Suppressor macrophage treated with lipopolysaccharide for 4 hours (primary cell): ENCODE data around the gene TIMM44.
"Not testable (repeated sequence)": the region's sequence is repeated elsewhere in the genome, so short reads cannot be mapped to it uniquely, and the experiment has no call there.

Source experiments
- DNase-seq: peaks from one replicate; pipeline ENCODE4 v3.0.0-alpha.2; 2020

TIMM44 gene

GRCh38 chr19:7941895-7942596, 1.4 kb downstream of the TIMM44 start:
- no peak for DNase-seq

DNA sequence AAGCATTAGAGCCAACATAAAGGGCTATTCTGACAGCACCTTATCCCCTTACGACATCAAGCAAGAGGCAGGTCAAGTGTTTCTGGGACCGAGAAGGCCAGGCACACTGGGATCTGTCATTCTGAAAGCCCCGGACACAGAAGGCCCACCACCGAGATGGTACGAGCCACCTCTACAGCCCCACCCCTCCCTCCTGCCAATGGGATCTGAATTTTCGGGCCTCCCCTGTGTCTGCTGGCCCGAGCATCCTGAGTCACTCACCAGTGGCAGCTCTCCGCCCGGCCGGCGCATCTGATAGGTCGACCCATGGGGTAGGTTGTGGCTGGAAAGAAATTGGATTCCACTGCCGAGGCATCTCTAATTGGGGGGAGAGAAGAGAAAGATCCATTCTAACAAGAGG, 2.6 kb downstream of the TIMM44 start:
- no peak for DNase-seq

DNA sequence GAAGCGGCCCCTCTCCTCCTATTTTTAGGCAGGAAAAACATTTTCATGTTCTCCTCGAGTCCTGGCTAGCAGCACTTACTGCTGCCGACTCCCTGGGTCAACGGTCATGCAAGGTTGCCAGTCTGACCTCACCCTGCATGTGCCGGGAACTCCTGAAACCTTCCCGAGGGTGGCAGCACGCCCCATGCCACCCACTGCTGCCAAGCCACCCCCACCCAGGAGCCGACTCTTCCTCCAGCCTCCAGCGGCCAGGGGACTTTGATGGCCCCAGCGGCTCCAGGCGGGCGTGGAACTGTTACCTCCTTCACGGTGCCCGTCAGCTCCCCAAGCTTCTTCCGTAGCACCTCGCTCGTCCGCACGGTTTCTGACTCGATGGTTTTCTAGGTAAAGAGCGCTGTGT, 8.7 kb downstream of the TIMM44 start:
- no peak for DNase-seq

GRCh38 chr19:7933828-7934725, 9.4 kb downstream of the TIMM44 start:
- no peak for DNase-seq

DNA sequence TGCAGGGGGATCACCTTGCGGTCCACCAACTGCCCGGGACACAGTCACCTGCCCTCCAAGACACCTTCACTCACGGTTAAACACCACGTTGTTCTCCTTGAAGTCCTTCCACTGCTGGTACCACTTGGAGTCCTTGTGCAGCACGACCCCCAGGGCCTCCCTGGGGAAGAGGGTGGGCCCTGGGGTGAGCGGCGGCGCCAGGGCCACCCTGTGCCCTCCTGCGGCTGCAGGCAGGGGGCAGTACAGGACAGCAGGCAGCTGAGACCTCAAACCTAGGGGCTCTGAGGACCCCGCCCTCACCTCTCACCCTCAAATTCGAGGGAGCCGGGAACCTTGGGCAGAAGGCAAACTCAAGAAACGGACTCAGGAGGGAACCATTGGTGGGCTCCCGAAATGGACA, 10.1 kb downstream of the TIMM44 start:
- DNase-seq: no peak

- DNase-seq: no peak
These were observed 10.6 kb downstream of the TIMM44 start for GRCh38 chr19:7932930-7933300.

- DNase-seq: no peak
These were observed 11.1 kb downstream of the TIMM44 start for GRCh38 chr19:7932276-7932929.

- no peak for DNase-seq
These were observed 12.0 kb downstream of the TIMM44 start for GRCh38 chr19:7931221-7932061.

- no peak for DNase-seq
These were observed 12.7 kb downstream of the TIMM44 start for GRCh38 chr19:7930765-7931164.

DNA sequence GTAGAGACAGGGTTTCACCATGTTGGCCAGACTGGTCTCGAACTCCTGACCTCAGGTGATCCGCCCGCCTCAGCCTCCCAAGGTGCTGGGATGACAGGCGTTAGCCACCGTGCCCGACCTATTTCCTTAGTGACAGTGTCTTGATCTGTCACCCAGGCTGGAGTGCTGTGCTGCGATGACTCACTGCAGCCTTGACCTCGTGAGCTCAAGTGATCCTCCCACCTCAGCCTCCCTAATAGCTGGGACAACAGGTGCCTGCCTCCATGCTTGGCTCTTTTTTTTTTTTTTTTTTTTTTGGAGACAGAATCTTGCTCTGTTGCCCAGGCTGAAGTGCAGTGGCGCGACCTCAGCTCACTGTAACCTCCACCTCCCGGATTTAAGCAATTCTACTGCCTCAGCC, 13.4 kb downstream of the TIMM44 start:
- not testable (repeated sequence) for DNase-seq

GRCh38 chr19:7928741-7929701, 14.4 kb downstream of the TIMM44 start:
- DNase-seq: peak; percentile 27

GRCh38 chr19:7928334-7928706, 15.1 kb downstream of the TIMM44 start:
- no peak for DNase-seq

DNA sequence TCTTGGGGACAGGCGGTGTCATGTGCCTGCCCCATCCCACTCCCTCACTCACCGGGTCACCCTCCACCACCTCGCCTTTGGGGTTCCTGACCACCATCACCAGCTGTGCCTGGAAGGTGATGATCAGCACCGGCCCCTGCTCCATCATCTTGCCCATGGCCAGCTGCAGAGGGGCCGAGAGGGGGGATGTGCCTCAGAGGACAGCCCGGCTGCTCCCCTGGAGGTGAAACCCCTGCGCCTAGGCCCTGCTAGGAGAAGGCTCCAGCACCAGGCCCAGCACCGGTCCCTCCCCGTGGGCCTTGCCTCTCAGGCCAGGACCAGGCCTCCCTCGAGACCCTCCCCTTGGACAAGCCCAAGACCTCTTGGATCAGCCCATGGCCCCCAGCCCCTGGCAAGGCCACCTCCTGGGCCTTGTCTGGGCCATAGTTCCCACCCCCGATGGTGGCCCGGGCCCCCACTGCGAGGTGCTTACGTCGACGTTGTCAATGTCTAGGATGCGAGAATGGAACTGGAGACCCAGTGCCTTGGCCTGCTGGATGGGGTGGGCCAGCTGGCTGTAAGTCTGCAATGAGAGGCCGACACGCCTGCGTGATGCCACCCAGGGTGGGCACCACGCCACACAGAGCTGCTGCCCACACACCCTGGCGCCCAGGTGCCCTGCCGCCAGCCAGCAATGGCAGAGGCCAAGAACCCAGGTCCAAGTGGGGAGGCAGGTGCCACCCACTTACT, 15.7 kb downstream of the TIMM44 start:
- no peak for DNase-seq

GRCh38 chr19:7926727-7927604, 16.5 kb downstream of the TIMM44 start:
- DNase-seq: no peak

DNA sequence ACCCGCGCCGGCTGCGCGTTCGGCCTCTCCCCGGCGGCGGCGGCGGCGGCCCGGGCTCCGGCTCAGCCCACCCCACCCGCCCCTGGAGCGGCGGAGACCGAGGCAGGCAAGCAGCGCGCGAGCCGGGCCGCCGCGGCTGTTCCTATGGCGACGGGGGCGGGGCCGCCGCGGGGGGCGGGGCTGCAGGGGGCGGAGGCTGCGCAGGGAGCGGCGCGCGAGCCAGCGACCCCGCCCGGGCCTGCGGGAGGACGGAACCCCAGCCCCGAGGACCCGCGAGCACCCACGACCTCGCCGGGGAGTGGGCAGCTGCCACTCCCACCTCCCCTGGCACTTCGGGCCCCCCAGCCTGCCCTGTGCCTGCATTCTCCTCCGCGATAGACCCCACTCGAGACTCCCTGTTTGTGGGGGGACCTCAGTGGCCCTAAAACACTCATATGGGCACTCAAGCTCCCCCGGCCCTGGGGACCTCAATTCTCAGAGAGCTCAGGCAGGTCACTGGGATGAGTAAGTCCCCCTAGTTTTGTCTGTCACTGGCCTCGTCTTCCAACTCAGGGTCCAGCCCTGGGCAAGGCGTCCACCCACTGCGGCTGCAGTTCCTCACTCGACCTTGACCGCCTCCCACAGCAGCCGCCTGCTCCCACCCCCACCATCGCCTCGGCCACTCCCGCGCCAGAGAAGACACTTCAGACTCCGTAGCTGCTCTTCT, 17.3 kb downstream of the TIMM44 start, which contains the start of gene CTXN1:
Gene CTXN1, minus strand, starts transcription at position 115 of the 706 bp plus-strand sequence. CDS start 597 bp downstream, outside the sequence.
- peak; percentile 62 for DNase-seq

DNA sequence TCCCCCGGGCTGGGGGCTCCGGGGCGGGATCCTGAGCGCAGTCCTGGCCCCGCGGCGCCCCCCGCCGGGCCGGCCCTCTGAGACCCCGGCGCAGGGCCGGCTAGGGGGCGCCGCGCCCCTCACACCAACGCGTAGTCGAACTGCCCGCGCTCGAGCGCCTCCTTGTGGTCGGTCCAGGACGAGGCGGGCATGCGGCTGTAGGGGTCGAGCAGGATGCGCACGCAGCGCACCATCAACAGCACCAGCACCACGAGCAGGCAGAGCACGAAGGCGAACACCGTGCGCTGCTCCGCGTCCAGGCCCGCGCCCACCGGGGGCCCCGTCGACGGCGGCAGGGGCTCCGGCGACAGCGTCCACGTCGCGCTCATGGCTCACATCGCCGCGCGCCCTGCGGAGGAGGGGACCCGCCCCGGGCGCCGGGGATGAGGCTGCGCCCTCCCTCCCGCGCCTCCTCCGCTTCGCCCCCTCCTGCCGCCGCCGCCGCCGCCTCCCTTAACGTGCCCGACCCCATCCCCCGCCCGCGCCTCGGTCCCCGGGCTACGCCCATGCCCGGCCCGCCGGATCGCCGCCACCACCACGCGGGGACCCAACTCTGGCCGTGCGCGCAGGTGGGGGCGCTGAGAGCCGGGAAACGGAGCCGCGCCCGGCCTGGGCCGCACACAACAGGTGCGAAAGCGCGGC, 18.2 kb downstream of the TIMM44 start:
- DNase-seq: peak; percentile 76

- DNase-seq: no peak
These were observed 18.8 kb downstream of the TIMM44 start for GRCh38 chr19:7924651-7925170.

DNA sequence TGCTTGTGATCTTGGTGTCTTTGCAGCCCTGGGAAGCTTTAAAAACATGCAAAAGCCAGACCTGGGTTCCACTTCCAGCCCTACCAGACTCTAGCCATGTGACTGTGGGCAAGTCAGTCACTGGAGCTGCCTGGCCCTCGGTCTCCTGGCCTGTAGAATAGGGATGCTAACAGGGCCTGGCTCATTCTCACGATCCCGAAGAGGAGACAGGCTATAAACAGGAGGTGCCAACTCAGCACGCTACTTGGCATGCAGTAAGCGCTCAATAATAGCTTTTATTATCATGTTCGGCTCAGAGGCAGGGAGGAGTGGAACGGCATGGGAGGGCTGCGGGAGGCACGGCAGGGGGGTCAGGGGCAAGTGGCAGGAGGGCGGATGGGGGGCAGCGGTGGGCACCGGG, 19.2 kb downstream of the TIMM44 start:
- DNase-seq: no peak
